ENCODE data around the gene DET1. TPM values are rescaled to one million over a fixed set of nuclear protein-coding genes. Genes with fewer than 3 reads are reported as not detected.
"Not testable (repeated sequence)": the region's sequence is repeated elsewhere in the genome, so short reads cannot be mapped to it uniquely, and the experiment has no call there.

DET1 gene
- total RNA-seq, 1 donor from 2014 or later = 8.0 TPM

- DNase-seq = no peak
Observed at GRCh38 chr15:88493844-88494243, 52.6 kb downstream of the DET1 start.

DNA sequence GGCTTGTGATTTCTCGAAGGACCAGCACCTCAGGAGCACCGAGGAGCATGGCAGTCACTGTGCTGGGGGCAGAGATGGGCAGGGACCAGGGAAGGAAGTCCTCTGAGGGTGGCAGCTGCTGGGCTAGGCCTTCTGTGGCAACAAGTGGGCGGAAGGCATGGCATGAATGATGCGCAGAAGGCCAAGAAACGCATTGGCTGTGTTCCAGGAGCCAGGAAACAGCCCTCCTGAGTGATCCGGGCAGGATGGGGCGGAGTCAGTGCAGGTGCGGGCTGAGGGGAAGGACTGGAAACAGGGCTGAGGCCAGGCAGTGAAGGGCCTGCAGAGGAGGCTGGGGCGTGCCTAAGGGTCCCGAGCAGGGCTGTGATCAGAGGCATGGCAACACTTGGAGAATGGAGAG lies 55.3 kb downstream of the DET1 start:
- DNase-seq = no peak

DNA sequence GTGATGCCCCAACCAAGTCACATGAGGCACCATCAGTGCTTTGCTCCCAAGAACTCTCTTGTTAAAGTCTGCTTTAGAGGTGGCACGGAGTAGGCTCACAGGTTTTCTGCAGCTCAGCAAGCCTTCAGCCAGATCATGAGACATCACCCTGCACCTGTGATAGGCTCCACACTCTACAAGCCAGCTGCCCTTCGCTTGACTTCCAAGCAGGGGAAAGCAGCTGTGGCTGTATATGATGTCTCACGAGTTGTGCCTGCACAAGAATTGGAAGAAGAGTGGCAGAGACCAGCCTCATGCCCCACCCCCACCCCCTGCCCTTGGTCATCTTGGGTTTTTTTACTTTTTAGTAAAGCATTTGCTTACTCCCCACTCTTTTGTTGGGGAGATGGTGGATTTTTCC lies 56.4 kb downstream of the DET1 start:
- DNase-seq = no peak

- DNase-seq = no peak
Observed at GRCh38 chr15:88489321-88489720, 57.2 kb downstream of the DET1 start.

GRCh38 chr15:88487796-88488523 lies 58.5 kb downstream of the DET1 start:
- no peak for DNase-seq

DNA sequence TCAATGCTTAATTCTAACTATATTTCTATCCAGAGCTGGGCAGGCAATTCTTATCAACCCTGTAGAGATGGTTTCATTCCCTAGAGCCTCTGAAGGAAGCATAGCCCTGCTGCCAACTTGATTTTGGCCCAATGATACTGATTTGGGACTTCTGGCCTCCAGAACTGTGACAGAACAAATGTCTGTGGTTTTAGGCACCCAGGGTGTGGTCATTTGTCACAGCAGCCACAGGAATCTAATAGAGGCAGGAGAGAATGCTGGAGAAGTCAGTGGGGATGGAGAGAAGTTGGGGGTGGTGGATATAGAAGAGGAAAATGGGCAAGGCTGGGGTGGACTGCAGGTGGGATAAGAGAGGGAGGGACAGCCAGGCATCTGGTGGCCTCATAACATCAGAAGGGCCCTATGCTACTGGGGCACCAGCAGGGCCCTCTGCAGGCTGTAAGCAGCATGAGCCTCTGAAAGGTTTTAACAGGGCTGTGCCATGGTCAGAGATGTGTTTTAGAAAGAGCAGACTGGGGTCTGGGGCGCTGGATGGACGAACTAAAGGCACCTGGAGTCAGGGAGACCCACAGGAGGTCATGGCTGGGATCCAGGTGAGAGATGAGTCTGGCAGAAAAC lies 59.2 kb downstream of the DET1 start:
- DNase-seq = no peak

GRCh38 chr15:88484682-88485331 lies 61.7 kb downstream of the DET1 start:
- no peak for DNase-seq

GRCh38 chr15:88482263-88482662 lies 64.2 kb downstream of the DET1 start:
- DNase-seq = no peak

DNA sequence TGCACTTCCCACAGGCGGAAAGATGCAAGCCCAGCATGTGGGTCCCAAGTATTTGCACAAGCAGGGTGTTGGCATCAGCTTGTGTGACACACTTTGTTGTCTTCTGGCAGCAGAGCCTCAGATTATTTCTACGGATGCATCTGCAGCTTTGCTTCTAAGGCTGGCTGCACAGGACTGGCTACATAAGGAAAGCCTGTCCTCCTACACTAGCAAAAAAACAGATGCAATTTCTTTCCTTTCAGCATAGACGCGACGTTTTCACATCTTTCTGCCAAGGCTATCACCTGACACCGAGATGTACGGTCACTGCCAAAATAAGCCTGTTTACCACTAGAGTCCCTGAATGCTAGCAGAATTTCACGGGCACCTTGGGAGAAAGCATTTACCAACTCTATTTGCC lies 65.5 kb downstream of the DET1 start:
- no peak for DNase-seq

DNA sequence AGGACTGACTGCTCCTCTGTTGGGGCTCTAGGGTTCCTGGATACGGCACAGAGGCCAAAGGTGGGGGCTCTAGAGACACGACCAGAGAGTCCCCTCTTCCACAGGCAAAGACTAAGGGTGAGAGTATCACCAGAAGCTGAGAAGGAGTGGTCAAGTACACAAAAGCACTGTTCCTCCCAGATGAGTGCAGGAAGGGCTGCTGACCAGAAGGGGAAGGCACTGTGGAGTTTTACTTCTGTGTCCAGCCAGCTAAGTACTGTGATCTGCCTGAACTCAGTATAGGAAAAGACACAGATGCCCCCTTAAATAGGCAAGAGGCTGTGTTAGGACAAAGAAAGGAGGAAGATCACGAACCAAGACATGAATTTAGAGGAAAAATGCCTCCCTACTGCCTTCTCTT lies 67.3 kb downstream of the DET1 start:
- no peak for DNase-seq

- no peak for DNase-seq
Observed at GRCh38 chr15:88477904-88478303, 68.6 kb downstream of the DET1 start.

- no peak for DNase-seq
Observed at GRCh38 chr15:88477126-88477525, 69.4 kb downstream of the DET1 start.

GRCh38 chr15:88476635-88477060 lies 69.8 kb downstream of the DET1 start:
- DNase-seq = no peak

- DNase-seq = not testable (repeated sequence)
Observed at GRCh38 chr15:88473661-88474293, 72.7 kb downstream of the DET1 start.

DNA sequence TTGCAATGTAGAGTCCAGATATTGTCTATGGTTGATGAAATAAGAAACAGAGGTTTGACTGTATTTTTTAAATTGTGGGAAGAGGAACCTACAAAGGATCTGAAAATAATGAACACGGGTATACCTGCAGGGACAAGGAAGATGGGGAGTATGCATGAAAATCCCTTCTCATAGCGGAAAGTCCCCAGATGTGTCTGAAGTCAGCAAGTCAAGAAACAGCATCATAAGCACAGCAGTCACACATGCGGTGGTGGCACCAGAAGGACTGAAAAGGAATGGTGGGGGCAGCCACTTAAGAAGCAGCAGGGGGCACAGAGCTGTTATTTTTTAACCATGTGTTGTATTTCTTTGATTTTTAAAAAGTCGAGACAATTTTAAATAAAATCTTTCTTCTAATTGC lies 74.3 kb downstream of the DET1 start:
- no peak for DNase-seq

- DNase-seq = no peak
Observed at GRCh38 chr15:88470625-88471372, 75.7 kb downstream of the DET1 start.

DNA sequence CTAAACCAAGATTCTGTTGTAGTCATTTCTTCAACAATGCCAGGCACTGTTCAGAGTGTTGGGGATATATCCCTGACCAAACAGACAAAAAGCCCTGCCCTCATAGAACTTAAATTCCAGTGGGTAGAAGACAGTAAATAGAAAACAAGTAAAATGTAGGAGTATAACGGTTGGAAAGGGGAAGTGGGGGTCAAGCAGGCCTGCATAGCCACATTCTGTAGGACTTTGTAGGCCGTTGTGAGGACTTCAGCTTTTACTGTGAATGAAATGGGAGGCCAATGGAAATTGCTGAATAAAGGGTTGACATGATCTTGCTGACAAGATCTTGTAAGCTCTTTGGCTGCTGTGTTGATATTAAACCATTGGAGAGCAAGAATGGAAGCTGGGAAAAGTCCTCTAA lies 77.2 kb downstream of the DET1 start:
- no peak for DNase-seq

GRCh38 chr15:88468721-88469120 lies 77.8 kb downstream of the DET1 start:
- not testable (repeated sequence) for DNase-seq

GRCh38 chr15:88467935-88468528 lies 78.4 kb downstream of the DET1 start:
- DNase-seq = no peak

- DNase-seq = peak; percentile 91
Observed at GRCh38 chr15:88467073-88467934, 79.2 kb downstream of the DET1 start, which contains the start of the genes MRPL46 and MRPS11. TSS of gene MRPL46 (minus strand) at chr15:88467388. CDS start at chr15:88467377, 11 bp downstream. TSS of gene MRPS11 (plus strand) at chr15:88467708. CDS start at chr15:88467718, 10 bp downstream.

Data from skin of body (tissue), 2 donors.